ENCODE measurements around the gene NUP37. TPM values are rescaled to one million over a fixed set of nuclear protein-coding genes. Genes with fewer than 3 reads are reported as not detected.

Gene NUP37
- total RNA-seq, 1 experiment from 2014 or later = 77.5 TPM

- H3K4me2 ChIP-seq (ENCODE audit: low read length) = peak overlapping the region; percentile 89
- CTCF ChIA-PET = no interaction called here
- H3K36me3 ChIP-seq (ENCODE audit: control insufficient read depth in 1 of 2, insufficient read depth in 2 of 2, low read length in 2 of 2) = no peaks in the 10 kb centered on the region
- no peaks in the 10 kb centered on the region for H3K9me3 ChIP-seq (ENCODE audit: control insufficient read depth in 1 of 2, insufficient read depth in 1 of 2, low read depth in 1 of 2, low read length in 2 of 2)
- intact Hi-C loops (cut with micrococcal nuclease) = loop anchor here (1.0 to 5.0 kb wide), 2 partner anchors 58 to 655 kb away; partner anchors contain the start of genes ARL1, NUP37 and PARPBP
- H3K27me3 ChIP-seq (ENCODE audit: insufficient read depth, low read length) = no peaks in the 10 kb centered on the region
- DNase-seq (ENCODE audit: low read depth, low spot score) = no peak
- peak overlapping the region; percentile 80 to 82 for H3K4me3 ChIP-seq (replicated peaks in 1 of 2; ENCODE audit: low read depth in 1 of 2, low read length in 2 of 2)
- no peak overlapping the region for H3K27ac ChIP-seq (ENCODE audit: low read depth, low read length)
- POLR2A ChIA-PET = no interaction called here
- H2AFZ ChIP-seq (ENCODE audit: low read depth, low read length, poor library complexity, severe bottlenecking) = peak overlapping the region; percentile 47
- H4K20me1 ChIP-seq (ENCODE audit: insufficient read depth) = no peaks in the 10 kb centered on the region
- peaks cover 0 to 15% of the 10 kb centered on the region in 2 experiments; a peak in 3 of 4 replicates for H3K4me1 ChIP-seq (ENCODE audit: control insufficient read depth in 1 of 2, insufficient read depth in 2 of 2, low read length in 2 of 2)
- RAD21 ChIA-PET (ENCODE audit: low non-redundant PET in 1 of 2, low total read pairs in 2 of 2, uncharacterized antibody in 2 of 2, unreplicated experiment in 2 of 2) = no interaction called here
- H3K9ac ChIP-seq (ENCODE audit: low read length) = no peak overlapping the region
- H3K9me2 ChIP-seq (ENCODE audit: insufficient read depth) = no peaks in the 10 kb centered on the region
- ATAC-seq = 0 out of 2 replicates have a peak, but pooled peaks have one; percentile 3
- TF ChIP-seq MAX (IDR thresholded peaks at IDR 0.05) (no peak), SRF (IDR thresholded peaks at IDR 0.05; ENCODE audit: low read depth) (no peak), ATF3 (IDR thresholded peaks at IDR 0.05) (no peak), ELF1 (IDR thresholded peaks at IDR 0.05; ENCODE audit: borderline replicate concordance, low read depth) (no peak), FOSL1 (IDR thresholded peaks at IDR 0.05; ENCODE audit: low read depth) (no peak), SP1 (IDR thresholded peaks at IDR 0.05; ENCODE audit: low read depth) (no peak)
- BruUV-seq (replicated peaks) = no TSS peak
- H3K79me2 ChIP-seq (ENCODE audit: insufficient read depth, low read length) = no peaks in the 10 kb centered on the region
Observed at GRCh38 chr12:102062419-102062806, 57.5 kb downstream of the NUP37 start.

GRCh38 chr12:102061560-102062418 is 58.1 kb downstream of the NUP37 start, which contains the start of gene WASHC3:
TSS of gene WASHC3 (minus strand) at chr12:102061991. CDS start at chr12:102061962, 29 bp downstream.
- H3K27ac ChIP-seq (ENCODE audit: low read depth, low read length) = peak within 1 kb of the TSS; percentile 4; the same call in 1 of the 2 replicates
- H2AFZ ChIP-seq (ENCODE audit: low read depth, low read length, poor library complexity, severe bottlenecking) = peak within 1 kb of the TSS; percentile 47
- RAD21 ChIA-PET (ENCODE audit: low non-redundant PET in 1 of 2, low total read pairs in 2 of 2, uncharacterized antibody in 2 of 2, unreplicated experiment in 2 of 2) = no interaction called here
- no peaks in the 10 kb centered on the region for H3K27me3 ChIP-seq (ENCODE audit: insufficient read depth, low read length)
- peaks cover 0 to 15% of the 10 kb centered on the region in 2 experiments; a peak in 3 of 4 replicates for H3K4me1 ChIP-seq (ENCODE audit: control insufficient read depth in 1 of 2, insufficient read depth in 2 of 2, low read length in 2 of 2)
- intact Hi-C loops (cut with micrococcal nuclease) = loop anchor here (1.0 to 5.0 kb wide), 2 partner anchors 59 to 654 kb away; partner anchors contain the start of genes ARL1, NUP37 and PARPBP
- POLR2A ChIA-PET = no interaction called here
- no peaks in the 10 kb centered on the region for H3K36me3 ChIP-seq (ENCODE audit: control insufficient read depth in 1 of 2, insufficient read depth in 2 of 2, low read length in 2 of 2)
- peak within 1 kb of the TSS; percentile 89 for H3K4me2 ChIP-seq (ENCODE audit: low read length)
- BruUV-seq (replicated peaks) = TSS peak; percentile 68
- H3K79me2 ChIP-seq (ENCODE audit: insufficient read depth, low read length) = no peaks in the 10 kb centered on the region
- no peaks in the 10 kb centered on the region for H4K20me1 ChIP-seq (ENCODE audit: insufficient read depth)
- H3K9ac ChIP-seq (ENCODE audit: low read length) = peak within 1 kb of the TSS; percentile 70
- H3K9me3 ChIP-seq (ENCODE audit: control insufficient read depth in 1 of 2, insufficient read depth in 1 of 2, low read depth in 1 of 2, low read length in 2 of 2) = no peaks in the 10 kb centered on the region
- DNase-seq (ENCODE audit: low read depth, low spot score) (peak; percentile 82), ATAC-seq (peak; percentile 96)
- CTCF ChIA-PET = no interaction called here
- no peaks in the 10 kb centered on the region for H3K9me2 ChIP-seq (ENCODE audit: insufficient read depth)
- H3K4me3 ChIP-seq (replicated peaks in 1 of 2; ENCODE audit: low read depth in 1 of 2, low read length in 2 of 2) = peak within 1 kb of the TSS; percentile 80 to 82
- TF ChIP-seq EZH2 (IDR thresholded peaks at IDR 0.05) (no peak), ZFX (IDR thresholded peaks at IDR 0.05) (0 out of 2 replicates have a peak, but pooled peaks have one; percentile 27), EGR1 (IDR thresholded peaks at IDR 0.05; ENCODE audit: low read depth) (0 out of 2 replicates have a peak, but pooled peaks have one; percentile 30), ELF1 (IDR thresholded peaks at IDR 0.05; ENCODE audit: borderline replicate concordance, low read depth) (peak; percentile 81), CBX3 (IDR thresholded peaks at IDR 0.05; ENCODE audit: low read depth) (no peak), ATF3 (IDR thresholded peaks at IDR 0.05) (no peak), YY1 (IDR thresholded peaks at IDR 0.05; ENCODE audit: extremely low read depth, insufficient replicate concordance, low read depth, low read length) (peak; percentile 64), FOSL1 (IDR thresholded peaks at IDR 0.05; ENCODE audit: low read depth) (no peak), CEBPB (IDR thresholded peaks at IDR 0.05; ENCODE audit: low read depth) (no peak), EZH2phosphoT487 (IDR thresholded peaks at IDR 0.05; ENCODE audit: borderline replicate concordance) (no peak), RAD21 (IDR thresholded peaks at IDR 0.05; ENCODE audit: low read depth) (no peak), ZBTB33 (IDR thresholded peaks at IDR 0.05; ENCODE audit: extremely low read depth, insufficient replicate concordance, low read length) (peak; percentile 45)

Data from HCT116 (cell line).